ENCODE results near the gene RNU1-2.
"Not testable (repeated sequence)": the region's sequence is repeated elsewhere in the genome, so short reads cannot be mapped to it uniquely, and the experiment has no call there.

RNU1-2 gene

DNA sequence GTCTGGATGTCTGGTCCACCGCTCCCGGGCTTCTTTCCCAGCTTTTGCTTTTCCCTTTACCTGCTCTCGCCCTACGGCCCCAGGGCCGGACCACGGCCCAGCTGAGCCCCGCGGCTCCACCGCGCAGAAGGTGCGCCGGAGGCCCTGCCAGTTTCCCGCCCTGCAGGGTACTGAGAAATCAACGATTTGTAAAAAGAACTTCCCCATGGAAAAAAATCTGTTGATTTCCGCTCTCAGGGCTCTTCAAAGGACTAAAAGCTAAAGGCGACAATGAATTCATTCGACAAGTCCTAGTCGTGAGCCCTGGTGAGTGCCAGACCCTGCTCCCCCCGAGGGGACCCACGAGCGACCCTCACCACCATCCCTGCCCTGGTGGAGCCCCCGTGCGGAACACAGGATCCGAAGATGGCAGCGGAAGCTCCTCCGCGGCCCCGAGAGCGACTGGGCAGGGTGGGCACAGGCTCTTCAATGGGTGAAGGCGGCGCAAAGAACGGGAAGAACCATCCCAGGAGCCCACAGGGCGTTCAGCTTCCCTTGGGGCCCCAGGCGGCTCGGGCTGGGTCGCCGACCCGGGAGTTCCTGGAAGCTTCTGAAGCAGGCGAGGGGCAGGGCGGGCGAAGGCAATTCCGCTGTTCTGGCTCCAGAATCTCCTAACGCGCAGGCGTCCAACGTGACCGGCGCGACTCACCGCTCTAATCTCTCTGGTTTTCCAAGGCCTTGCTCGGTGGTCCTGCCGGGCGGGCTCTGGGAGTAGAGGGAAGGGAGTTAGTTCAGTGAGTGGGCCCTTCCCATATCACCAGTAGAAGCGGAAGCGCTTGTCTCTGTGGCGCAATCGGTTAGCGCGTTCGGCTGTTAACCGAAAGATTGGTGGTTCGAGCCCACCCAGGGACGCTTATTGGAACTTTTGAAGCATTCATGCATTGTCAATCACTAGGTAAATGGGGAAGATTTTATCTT is 6.6 kb upstream of the RNU1-2 start:
- peak in 1 of 2 experiments; percentile 22 for DNase-seq

DNA sequence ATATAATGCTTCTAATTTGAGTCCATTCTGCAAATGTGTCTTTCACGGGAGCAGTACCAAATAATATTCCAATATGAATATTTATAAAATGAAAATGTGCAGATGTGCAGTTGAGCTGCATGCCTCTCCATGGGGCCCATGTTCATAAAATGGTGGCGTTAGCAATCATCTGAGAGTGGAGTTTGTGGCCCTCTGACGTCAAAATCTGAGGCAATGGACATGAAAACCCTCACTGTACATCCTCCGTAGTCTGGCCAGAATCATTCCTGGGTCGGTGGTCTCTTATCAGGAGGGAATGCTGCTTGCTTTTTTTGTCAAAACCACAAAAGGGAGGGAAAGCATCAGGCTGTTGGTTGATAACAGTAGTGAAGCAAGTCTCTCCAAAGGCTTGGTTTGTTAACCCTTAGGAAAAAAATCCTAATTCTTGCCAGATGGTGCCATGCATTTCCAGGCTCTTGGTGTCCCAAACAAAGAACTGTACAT is 5.2 kb upstream of the RNU1-2 start:
- DNase-seq = not testable (repeated sequence)

DNA sequence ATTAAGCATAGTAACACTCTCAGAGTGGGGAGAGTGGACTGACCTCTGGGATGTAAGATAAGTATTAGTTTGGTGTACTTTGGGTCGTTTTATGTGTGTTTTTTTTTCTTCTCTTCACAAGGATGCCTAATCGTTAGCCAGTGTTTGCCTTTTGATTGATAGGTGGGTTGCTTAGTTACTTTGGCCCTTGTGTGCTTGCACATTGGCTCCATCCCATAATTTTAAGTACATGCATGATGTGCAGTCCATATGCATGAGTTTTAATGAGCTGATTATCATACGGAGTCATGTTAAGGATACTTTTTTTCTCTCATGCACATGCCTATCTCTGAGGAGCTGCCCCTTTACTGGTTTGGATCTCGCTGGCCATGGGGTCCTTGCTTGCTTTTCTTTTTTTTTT is 4.7 kb upstream of the RNU1-2 start:
- not testable (repeated sequence) for DNase-seq

DNA sequence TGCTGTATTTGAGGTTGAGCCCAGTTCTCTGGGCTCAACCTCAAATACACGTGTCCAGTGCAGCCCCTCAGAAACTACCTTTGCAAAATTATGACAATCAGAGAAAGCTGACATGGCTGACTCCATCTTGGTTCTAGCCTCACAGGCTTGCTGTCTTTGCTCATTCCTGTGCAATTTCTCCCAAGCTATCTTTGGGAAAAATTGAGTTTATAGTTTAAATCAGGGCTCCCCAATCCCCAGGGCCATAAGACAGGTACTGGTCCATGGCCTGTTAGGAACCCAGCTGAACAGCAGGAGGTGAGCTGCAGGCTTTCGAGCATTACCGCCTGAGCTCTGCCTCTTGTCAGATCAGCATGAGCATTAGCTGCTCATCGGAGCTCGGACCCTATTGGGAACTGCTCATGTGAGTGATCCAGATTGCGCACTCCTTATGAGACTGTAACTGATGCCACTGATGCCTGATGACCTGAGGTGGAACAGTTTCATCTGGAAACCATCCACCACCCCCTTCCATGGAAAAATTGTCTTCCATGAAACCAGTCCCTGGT is 2.7 kb upstream of the RNU1-2 start:
- DNase-seq = not testable (repeated sequence)

DNA sequence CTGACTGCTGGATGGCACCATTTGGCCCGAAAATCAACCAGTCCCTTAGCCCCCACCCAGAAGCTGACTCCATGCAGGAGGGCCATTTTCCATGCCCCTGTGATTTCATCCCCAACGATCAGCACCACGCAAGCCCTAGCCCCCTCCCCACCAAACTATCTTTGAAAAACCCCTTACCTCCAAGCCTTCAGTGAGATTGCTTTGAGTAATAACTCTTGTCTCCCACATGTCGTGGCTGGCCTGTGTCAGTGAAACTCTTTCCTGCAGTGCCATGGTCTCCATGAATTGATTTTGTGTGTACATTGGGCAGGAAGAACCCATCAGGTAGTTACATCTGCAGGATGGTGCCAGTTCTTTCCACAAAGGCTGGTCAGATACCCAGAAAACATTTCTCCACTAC is 2.0 kb upstream of the RNU1-2 start:
- DNase-seq = not testable (repeated sequence)

DNA sequence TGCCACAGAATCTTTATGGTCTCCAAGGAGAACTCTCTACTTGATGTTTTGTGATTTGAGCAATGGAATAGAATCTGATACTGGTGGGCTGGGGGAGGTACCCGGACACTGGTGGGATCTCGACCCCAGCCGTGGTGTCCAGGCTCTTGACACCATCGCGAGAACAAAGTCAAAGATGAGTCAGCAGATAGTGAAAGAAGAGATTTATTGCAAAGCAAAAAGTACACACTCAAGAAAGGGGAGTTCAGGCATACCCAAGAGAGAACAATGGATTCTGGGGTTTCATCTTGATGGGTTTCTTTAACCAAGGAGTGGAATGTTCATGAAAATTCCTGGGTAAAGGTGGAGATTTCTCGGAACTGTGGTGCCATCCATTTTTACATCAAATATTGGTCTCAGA is 1.4 kb upstream of the RNU1-2 start:
- DNase-seq = not testable (repeated sequence)

DNA sequence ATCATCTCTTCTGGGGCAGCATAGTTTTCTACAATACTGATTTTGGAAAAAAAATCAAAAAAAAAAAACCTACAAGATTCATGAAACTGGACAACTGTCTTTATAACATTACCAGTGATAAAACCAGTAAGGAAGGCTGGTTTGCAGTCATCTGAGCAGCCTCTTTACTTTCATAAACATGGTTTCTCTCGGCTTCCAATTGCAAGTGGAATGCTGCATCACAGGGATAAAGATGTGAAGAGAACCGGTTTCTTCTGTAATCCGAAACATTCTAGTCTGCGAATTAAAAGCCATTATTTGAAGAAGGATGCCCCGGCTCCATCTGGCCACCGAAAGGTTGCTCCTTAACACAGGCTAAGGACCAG is 565 bp upstream of the RNU1-2 start:
- peak in 1 of 2 experiments; percentile 63 for DNase-seq

DNA sequence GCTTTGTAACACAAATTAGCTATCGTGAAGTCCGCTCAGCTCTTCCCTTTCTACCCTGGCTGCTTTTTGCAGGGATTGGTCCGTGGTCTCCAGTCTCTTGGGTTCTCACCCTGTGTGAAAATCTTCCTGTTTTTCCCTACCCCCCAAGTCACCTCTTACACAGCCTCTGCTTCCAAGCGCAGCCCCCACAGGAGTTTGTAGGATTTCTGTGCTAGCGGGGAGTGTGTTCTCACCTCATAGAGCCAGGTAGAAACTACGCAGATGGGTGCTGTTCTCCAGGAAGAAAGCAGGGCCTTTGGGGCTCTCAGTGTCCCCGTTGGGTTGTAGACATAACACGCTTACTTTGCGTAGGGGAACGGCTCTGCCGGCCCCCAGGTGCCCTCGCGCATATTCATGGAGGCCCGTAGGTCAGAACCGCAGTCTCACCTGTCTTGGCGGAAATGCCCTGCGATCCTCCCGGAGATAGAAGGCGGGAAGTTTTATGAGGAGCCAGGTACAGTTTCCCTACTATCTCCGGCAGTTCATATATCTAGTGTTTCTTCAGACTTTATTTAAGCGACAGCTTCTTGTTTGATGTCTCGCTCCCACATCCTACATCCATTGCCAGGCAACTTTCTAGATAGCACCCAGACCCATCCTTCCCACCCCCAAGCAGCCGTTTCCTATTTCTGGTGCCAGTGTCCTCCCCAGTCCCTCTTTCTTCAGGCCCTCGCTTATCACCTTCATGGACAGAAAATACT is 706 bp downstream of the RNU1-2 start:
- DNase-seq = peak; percentile 27 to 37

DNA sequence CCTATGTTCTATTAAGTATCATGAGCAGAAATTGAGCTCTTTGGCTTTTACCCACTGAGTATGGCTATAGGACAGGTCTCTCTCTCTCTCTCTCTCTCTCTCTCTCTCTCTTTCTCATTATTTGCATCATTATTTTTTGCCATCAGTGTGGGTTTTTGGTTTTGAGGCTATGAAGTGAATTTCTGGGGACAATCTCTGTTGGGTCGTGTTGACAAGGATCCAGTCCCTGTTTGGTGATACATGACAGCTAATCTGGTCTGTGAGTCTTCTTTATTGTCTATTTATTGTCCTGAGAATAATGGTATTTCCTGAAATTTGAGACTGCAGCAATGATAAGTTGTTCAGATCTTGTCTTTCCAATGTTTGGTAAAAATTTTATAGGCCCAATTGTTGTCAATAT is 1.9 kb downstream of the RNU1-2 start:
- DNase-seq = not testable (repeated sequence)

DNA sequence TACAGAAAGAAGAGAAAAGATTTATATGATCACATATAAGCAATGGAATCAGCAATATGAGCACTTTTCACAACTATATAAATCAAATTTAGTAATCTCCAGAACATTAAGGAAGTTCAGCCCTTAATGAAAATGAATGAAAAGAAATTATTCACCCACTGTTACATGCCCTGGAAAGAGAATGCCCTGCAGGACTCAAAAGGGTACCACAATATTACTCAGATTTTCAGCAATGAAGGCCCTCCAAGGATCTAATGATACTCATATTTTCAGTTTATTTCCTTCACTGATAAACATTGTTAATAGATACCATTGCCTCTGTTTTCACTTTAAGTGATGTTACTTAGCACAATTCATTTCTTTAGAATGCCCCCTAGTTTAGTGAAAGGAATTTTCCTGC is 2.5 kb downstream of the RNU1-2 start:
- not testable (repeated sequence) for DNase-seq

DNA sequence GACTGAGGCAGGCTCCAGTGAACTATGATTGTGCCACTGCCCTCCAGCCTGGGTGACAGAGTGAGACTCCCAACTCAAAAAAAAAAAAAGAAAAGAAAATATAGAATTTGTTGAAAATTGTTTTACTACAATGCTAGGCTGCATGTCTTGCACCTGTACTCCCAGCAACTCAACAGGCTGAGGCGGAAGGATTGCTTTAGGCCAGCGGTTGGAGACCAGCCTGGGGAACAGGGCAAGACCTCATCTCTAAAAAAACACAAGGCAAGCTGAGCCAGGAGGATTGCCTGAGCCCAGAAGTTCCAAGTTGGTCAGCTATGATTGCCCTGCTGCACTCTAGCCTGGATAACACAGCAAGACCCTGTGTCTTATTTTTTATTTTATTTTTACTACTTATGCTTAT is 3.2 kb downstream of the RNU1-2 start:
- not testable (repeated sequence) for DNase-seq

DNA sequence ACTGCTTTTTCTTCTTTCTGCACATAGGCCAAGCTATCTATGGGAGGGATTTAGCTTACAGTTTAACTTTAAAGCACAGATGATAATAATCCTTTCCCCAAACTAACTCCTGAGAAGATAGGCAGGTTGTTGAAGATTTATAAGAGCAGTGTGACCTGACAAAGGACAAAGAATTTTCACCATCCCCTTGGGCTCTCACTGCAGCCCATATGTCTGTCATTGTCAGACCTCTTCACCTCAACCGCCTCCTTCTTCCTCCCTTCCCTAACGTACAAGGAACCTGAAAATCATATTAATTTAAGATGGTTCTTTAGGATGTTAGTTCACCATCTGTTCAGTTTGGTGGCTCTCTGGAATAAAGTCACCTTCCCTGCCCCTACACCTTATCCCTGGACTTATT is 5.0 kb downstream of the RNU1-2 start:
- DNase-seq = peak; percentile 30 to 43

DNA sequence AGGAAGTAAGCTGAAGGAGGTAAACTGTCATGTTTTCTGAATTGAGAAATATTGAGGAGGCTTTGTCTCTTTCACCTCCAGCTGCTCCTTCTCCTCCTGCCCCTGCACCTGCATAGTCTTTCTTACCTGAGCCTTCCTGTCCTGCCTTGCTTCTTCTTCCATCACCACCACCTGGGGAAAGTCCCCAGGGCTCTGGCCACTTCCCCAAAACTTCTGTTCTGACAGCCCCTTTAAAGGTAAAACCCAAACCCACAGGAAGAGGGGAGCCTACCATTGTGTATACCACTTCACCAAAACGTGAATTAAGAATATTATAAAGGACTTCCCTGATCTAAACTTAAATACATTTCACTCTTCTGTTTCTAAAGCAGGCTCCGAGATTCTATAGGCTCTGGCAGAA is 5.6 kb downstream of the RNU1-2 start:
- DNase-seq = not testable (repeated sequence)

DNA sequence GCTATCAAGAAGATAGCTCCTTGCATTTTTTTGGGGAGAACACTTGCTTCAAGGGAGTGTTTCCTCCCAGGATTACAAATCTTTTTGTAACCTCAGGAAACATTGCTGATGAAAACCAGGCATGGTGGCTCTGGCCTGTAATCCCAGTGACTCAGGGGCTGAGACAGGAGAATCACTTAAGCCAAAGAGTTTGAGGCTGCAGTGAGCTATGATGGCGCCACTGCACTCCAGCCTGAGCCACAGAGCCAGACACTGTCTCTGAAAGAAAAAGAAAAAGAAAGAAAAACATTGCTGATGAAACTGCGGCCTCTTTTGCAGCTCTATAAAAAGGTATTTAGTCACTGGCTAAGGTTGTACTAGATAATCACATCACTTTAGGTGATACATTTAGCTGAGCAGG is 7.3 kb downstream of the RNU1-2 start:
- no peak for DNase-seq

DNA sequence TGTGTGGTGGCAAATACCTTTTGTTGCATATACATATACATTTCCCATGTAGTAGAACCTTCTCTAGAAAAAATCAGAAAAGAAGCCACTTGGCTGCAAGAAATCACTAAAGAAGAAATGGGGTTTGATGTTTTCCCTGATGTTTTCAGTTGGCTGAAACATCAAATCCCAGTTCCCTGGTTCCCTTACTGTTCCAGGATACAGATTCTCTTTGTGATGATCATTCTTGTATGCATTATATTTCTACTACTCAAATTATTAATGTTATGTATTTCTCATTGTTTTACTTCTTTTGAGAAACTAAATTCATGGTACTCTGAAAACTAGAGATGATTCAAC is 7.6 kb downstream of the RNU1-2 start:
- DNase-seq = no peak

DNA sequence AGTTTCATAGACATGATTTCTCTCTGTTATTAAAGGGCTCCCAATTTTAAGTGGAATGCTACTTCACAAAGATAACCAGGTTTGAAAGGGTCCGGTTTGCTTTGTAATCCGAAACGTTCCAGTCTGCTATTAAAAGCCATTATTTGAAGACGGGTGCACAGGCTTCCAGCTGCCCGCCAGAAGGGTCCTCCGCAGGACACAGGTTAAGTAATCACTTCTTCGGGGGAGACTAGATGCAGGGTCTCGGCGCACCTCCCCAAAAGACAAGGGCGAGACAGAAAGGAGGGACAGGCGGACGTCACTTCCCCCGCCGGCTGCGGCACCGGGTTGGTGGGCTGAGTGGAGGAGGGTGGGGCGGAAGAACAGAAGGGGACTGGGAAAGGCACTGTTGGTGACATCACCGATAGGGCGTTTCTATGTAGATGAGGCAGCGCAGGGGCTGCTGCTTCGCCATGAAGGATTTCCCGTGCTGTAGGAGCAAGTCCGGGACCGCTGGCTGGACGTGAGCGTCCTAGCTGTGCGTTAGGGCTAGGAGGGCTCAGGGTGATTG is 8.9 kb downstream of the RNU1-2 start:
- peak; percentile 98 for DNase-seq

DNA sequence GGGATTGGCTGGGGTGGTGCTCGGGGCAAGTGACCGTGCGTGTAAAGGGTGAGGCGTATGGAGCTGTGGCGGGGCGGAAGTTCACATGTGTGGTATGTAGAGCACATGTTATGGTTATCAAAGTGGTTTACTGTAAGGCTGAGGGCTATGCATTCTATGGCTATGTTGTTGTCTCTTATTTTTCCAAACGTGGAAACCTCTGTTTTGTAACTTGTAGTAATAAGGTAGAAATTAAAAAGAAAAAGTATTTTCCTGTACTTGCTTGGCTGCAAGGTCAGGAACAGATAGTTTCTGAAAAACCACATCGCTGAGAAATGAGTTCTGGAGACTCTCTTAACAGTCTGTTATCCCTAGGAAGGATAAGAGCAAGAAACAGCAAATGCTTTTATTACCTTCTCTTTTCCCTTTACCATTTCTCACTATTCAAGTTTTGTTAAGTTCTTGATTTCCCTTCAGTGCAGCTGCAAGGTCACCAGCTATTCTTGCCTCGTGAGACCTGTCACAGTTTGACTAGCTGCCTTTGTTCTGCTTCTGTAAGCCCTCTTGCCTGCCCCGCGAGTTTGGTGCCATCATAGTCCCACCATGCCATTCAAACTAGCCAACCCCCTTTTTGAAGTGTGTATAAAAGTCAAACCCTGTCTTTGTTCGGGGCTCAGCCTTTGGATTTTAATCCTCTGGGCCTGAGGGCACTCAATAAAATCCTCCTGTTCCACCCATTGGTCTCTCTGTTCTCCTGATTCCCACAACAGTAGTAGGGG is 9.5 kb downstream of the RNU1-2 start:
- DNase-seq = peak; percentile 90 to 94

DNA sequence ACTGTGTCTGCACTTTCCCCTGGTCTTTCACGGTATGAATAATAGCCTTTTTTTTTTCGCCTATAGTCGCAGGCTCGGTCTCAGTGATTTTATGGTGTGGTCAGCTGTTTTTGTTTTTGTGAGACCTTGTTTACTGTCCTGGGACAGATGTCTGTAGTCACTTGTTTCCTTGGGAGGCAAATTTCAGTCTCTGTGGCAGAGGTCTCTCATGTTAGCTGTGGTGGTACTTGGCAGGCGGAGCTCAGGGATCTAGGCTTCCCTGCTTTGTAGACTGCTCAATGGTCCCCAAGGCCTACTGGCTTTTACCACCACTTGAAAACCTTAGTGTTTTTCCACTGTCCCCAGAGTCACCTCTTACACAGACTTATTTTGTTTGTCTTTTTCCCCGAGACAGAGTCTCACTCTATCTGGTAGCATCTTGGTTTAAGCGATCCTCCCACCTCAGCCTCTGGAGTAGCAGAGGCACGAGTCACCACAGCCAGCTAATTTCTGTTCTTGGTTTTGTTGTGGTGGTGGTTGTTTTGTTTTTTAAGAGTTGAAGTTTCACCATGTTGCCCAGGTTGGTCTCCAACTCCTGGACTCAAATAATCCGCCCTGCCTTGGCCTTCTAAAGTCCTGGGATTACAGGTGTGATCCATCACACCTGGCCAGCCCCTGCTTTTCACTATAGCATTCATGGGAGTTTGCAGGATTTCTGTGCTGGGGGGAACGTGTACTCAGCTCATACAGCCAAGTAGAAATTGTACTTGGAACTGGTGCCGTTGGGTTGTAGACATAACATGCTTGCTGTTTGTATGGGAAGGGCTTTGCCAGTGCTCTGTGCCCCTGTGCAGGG is 10.3 kb downstream of the RNU1-2 start:
- DNase-seq = no peak

DNA sequence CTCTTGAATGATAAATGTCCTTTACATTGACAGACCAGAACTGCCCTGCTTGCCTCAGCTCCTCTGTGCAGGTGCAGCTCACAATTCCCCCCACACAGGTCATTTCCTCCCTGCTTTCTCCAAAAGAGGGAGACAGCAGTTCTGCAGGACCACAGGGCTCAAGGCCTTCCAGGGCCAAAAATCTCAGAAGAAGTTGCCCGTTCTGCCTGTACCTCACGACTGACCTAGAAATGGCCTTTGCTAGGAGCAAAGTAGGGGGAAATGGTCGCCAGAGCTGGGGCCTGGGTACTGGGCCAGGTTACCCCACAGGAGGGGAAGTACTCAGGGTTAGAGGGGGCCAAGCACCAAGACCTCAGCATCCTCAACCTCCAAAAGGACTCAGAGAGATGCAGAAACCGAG is 11.1 kb downstream of the RNU1-2 start:
- DNase-seq = no peak

DNA sequence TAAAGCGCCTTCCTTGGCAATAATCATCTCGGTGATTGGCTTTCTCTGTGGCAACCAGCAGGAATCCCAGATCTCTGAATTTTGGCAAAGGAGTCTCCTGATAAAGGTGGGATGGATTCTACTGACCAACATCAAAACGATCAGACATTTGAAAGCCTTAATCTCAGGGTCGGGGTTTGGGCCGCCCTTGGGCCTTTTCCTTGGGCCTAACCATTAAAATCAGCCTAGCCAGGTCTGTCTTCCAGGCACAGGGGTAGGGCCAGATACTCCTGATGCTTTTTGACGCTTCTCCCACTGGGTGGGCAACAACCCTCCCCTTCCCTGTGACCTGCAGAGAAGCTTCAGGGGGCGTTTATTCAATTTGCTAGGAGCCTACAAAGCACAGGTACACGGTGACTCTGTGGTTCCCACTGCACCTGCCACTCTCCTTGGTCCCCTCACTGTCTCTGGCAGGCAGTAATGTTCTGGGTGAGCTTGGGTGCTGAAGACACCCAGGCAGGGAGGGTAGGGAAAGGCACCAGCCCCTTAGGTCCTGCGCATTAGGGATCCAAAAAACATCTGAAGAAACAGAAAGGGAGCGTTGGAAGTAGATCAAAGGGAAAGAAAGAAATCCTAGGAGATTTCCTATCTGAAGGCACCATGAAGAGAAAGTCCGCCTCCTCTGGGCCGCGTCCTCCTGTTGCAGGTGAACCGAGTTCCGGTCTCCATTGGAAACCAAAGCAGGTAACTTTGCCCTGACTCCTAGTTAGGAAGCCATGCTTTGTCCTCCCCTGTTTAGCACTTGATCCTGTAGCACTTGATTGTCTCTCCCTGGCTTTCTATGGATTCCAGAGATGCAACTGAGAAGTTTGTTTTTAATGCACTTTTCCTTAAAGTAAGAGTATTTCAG is 12.3 kb downstream of the RNU1-2 start:
- no peak for DNase-seq

Data from AML-193 (cell line).